ENCODE results near the gene PARK7.

Gene PARK7

DNA sequence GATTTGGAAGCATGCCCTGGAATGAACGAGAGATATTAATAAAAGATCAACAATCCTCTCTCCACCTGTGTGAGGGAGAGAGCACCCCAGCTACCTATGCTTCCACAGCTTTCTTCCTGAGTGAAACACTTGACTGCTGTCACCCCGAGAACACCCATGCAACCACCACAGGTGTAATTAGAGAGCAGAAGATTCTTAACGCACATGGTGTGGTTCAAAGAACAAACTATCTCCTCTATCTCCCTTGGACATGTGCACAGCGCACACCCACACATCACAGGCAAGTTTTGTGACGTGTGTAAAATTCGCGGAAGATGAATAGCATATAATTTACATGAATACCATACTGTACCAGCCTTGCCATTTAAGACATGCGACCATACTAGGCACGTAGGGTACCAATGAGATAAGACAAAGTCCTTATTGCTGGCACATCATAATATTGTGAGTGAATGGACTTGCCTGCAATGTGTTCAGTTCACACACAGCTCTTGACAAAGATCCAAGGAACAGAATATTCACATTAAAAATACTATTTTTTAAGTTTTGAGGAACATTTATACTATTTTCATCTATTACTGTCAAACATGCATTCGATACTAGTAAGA is 53.0 kb downstream of the PARK7 start:
- H3K27me3 Mint-ChIP-seq = peaks cover 6% of the 10 kb centered on the region
- H3K36me3 Mint-ChIP-seq = peaks cover 1% of the 10 kb centered on the region
- no peak overlapping the region for H3K4me3 Mint-ChIP-seq
- H3K27ac Mint-ChIP-seq = no peak overlapping the region
- H3K9me3 Mint-ChIP-seq = no peaks in the 10 kb centered on the region
- DNase-seq (ENCODE audit: low spot score in 2 of 2) (no peak), ATAC-seq (ENCODE audit: low read depth) (no peak)
- H3K4me1 Mint-ChIP-seq = peaks cover 6% of the 10 kb centered on the region

- no peak overlapping the region for H3K4me3 Mint-ChIP-seq
- DNase-seq (ENCODE audit: low spot score in 2 of 2) (peak in 1 of 2 donors; percentile 44), ATAC-seq (ENCODE audit: low read depth) (peak; percentile 66)
- H3K27me3 Mint-ChIP-seq = peaks cover 6% of the 10 kb centered on the region
- peaks cover 6% of the 10 kb centered on the region for H3K4me1 Mint-ChIP-seq
- no peaks in the 10 kb centered on the region for H3K9me3 Mint-ChIP-seq
- H3K27ac Mint-ChIP-seq = no peak overlapping the region
- H3K36me3 Mint-ChIP-seq = peaks cover 1% of the 10 kb centered on the region
Observed at GRCh38 chr1:8015036-8015808, 53.7 kb downstream of the PARK7 start.

GRCh38 chr1:8015809-8016165 is 54.3 kb downstream of the PARK7 start:
- DNase-seq (ENCODE audit: low spot score in 2 of 2) (no peak), ATAC-seq (ENCODE audit: low read depth) (no peak)
- H3K9me3 Mint-ChIP-seq = no peaks in the 10 kb centered on the region
- H3K4me1 Mint-ChIP-seq = peaks cover 6% of the 10 kb centered on the region
- peaks cover 6% of the 10 kb centered on the region for H3K27me3 Mint-ChIP-seq
- peaks cover 1% of the 10 kb centered on the region for H3K36me3 Mint-ChIP-seq
- no peak overlapping the region for H3K4me3 Mint-ChIP-seq
- no peak overlapping the region for H3K27ac Mint-ChIP-seq

GRCh38 chr1:8016210-8016894 is 54.8 kb downstream of the PARK7 start:
- Mint-ChIP-seq H3K27me3 (peaks cover 6% of the 10 kb centered on the region), H3K27ac (no peak overlapping the region), H3K9me3 (no peaks in the 10 kb centered on the region), H3K4me3 (no peak overlapping the region), H3K4me1 (peaks cover 6% of the 10 kb centered on the region), H3K36me3 (peaks cover 1% of the 10 kb centered on the region)
- ATAC-seq (ENCODE audit: low read depth) (no peak), DNase-seq (ENCODE audit: low spot score in 2 of 2) (no peak)

DNA sequence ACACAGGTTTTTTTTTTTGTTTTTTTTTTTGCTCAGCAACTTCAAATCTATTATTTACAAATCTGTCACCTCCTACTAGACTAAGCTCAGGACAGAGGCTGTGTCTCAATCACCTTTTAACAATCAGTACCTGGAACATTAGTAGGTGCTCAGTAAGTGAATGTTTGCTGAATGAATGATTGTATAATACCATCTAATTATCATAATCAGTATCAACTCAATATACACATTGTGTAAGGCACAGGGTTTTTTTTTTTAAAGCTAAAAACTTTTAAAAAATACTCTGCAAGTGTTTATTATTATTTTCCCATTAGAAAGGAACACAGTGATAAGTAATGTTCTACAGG is 55.4 kb downstream of the PARK7 start:
- Mint-ChIP-seq H3K9me3 (no peaks in the 10 kb centered on the region), H3K36me3 (peaks cover 1% of the 10 kb centered on the region), H3K4me3 (no peak overlapping the region), H3K27ac (no peak overlapping the region), H3K27me3 (peaks cover 6% of the 10 kb centered on the region), H3K4me1 (peaks cover 6% of the 10 kb centered on the region)
- DNase-seq (ENCODE audit: low spot score in 2 of 2) = no peak
- ATAC-seq (ENCODE audit: low read depth) = no peak

- Mint-ChIP-seq H3K27me3 (peaks cover 6% of the 10 kb centered on the region), H3K36me3 (peaks cover 1% of the 10 kb centered on the region), H3K4me1 (peaks cover 6% of the 10 kb centered on the region), H3K9me3 (no peaks in the 10 kb centered on the region), H3K27ac (no peak overlapping the region), H3K4me3 (no peak overlapping the region)
- ATAC-seq (ENCODE audit: low read depth) = no peak
- DNase-seq (ENCODE audit: low spot score in 2 of 2) = no peak
Observed at GRCh38 chr1:8017495-8018197, 56.1 kb downstream of the PARK7 start.

- H3K36me3 Mint-ChIP-seq = peaks cover 1% of the 10 kb centered on the region
- H3K27ac Mint-ChIP-seq = no peak overlapping the region
- DNase-seq (ENCODE audit: low spot score in 2 of 2) (no peak), ATAC-seq (ENCODE audit: low read depth) (no peak)
- peaks cover 6% of the 10 kb centered on the region for H3K27me3 Mint-ChIP-seq
- H3K4me3 Mint-ChIP-seq = no peak overlapping the region
- peaks cover 6% of the 10 kb centered on the region for H3K4me1 Mint-ChIP-seq
- no peaks in the 10 kb centered on the region for H3K9me3 Mint-ChIP-seq
Observed at GRCh38 chr1:8018492-8019228, 57.1 kb downstream of the PARK7 start.

DNA sequence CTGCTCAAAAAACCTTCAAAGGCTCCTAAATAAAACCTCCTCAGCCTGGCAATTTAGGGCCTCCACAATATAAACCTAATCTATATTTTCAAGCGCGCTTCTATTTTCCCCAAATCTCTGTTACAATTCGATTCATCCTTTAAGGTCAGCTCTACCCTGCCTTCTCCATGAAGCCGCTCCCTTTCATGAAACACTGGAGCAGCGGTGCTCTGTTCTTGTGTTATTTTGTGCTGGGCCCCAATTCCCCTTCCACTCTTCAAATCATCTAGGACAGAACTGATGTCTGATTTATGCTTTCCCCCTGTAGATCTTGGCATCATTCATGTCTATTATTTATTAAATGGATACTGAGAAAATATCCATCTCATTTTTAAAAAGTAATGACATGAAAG is 57.7 kb downstream of the PARK7 start:
- no peak overlapping the region for H3K27ac Mint-ChIP-seq

DNA sequence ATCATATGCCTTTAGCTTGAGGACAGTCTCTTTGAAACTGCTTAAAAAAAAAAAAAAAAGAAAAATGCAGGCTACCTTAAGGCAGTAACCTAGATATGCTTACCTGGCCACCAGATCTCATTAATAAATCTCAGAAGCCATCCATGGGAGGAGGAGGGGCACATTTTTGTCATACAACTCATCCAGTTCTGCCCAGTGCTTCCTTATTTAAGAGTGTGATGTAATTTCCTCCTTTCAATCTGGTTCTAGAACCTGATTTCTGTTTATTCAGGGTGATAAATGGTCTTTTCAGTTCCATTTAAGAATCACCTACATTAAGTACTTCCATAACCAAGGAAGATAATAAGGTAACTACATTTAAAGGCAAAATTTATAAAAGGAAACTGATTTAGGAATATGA is 58.5 kb downstream of the PARK7 start:
- H3K36me3 Mint-ChIP-seq = no peaks in the 10 kb centered on the region
- peaks cover 5% of the 10 kb centered on the region for H3K4me1 Mint-ChIP-seq
- H3K27me3 Mint-ChIP-seq = peaks cover 6% of the 10 kb centered on the region
- no peak for ATAC-seq (ENCODE audit: low read depth)
- DNase-seq (ENCODE audit: low spot score in 2 of 2) = no peak
- H3K27ac Mint-ChIP-seq = no peak overlapping the region
- H3K4me3 Mint-ChIP-seq = no peak overlapping the region
- no peaks in the 10 kb centered on the region for H3K9me3 Mint-ChIP-seq

More for the DNA sequence above, 57.7 kb downstream of the PARK7 start:
- Mint-ChIP-seq H3K36me3 (no peaks in the 10 kb centered on the region), H3K4me1 (peaks cover 6% of the 10 kb centered on the region), H3K9me3 (no peaks in the 10 kb centered on the region), H3K4me3 (no peak overlapping the region), H3K27me3 (peaks cover 6% of the 10 kb centered on the region)
- DNase-seq (ENCODE audit: low spot score in 2 of 2) (no peak), ATAC-seq (ENCODE audit: low read depth) (no peak)

- peaks cover 12% of the 10 kb centered on the region for H3K27me3 Mint-ChIP-seq
- peaks cover 2% of the 10 kb centered on the region for H3K36me3 Mint-ChIP-seq
- no peak for ATAC-seq (ENCODE audit: low read depth)
- DNase-seq (ENCODE audit: low spot score in 2 of 2) = no peak
- H3K4me3 Mint-ChIP-seq = no peak overlapping the region
- no peaks in the 10 kb centered on the region for H3K9me3 Mint-ChIP-seq
- no peak overlapping the region for H3K27ac Mint-ChIP-seq
- H3K4me1 Mint-ChIP-seq = peaks cover 8% of the 10 kb centered on the region
Observed at GRCh38 chr1:8021676-8022266, 60.3 kb downstream of the PARK7 start.

DNA sequence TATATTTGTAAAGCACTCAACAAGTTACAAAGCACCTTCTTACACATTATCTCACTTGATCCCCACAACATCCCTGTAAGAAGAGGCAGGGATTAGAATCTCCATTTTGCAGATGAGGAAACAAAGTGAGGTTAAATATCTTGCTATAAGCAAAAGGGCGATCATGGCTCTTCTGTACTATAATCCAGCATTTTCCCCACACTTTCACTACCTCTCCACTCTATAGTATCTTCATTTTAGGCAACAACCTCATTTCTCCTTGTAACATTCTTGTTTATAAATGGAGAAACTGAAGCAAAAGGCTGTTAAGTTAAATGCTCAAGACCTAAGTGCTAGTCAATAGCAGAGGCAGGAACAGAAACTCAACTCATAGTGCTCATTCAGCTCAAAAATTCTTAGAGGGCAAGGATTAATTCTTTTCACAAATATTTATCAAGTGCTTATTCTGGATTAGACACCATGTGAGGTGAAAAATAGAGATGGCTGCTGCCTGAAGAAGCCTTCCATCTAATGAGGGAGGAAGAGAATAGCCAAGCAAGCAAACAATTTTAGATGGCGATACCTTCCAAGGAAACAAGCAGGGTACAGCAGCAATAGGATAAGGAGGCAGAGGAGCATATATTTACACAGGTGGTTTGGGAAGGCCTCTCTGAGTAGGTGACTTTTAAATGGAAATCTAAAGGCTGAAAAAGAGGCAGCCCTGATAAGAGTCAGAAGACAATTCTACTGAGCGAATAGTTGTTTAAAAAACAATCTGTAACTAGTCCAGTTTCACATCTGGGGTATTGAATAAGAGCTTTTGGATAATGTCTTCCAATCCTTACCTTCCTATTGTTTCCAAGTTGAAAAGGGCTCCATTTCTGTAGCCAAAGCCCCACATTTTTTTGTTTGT is 61.1 kb downstream of the PARK7 start:
- no peak for DNase-seq (ENCODE audit: low spot score in 2 of 2)
- H3K27me3 Mint-ChIP-seq = peaks cover 16% of the 10 kb centered on the region

GRCh38 chr1:8023287-8023994 is 61.9 kb downstream of the PARK7 start:
- Mint-ChIP-seq H3K4me1 (peaks cover 11% of the 10 kb centered on the region), H3K4me3 (no peak overlapping the region), H3K27ac (no peak overlapping the region), H3K9me3 (no peaks in the 10 kb centered on the region), H3K27me3 (peaks cover 14% of the 10 kb centered on the region), H3K36me3 (peaks cover 2% of the 10 kb centered on the region)
- DNase-seq (ENCODE audit: low spot score in 2 of 2) = no peak
- no peak for ATAC-seq (ENCODE audit: low read depth)

More for the DNA sequence above, 61.1 kb downstream of the PARK7 start:
- no peak for ATAC-seq (ENCODE audit: low read depth)
- Mint-ChIP-seq H3K27ac (no peak overlapping the region), H3K4me3 (no peak overlapping the region), H3K9me3 (no peaks in the 10 kb centered on the region), H3K4me1 (peaks cover 11% of the 10 kb centered on the region), H3K36me3 (peaks cover 2% of the 10 kb centered on the region)

All from memory B cell (primary cell).